GM23338 (cell line): ENCODE measurements around the gene ELOA2.
"Not testable (repeated sequence)": the region's sequence is repeated elsewhere in the genome, so short reads cannot be mapped to it uniquely, and the experiment has no call there.

Experiments used
- CREB1 ChIP-seq: fragments of 250-450 bp; sonication (Bioruptor Pico); IDR thresholded peaks from 2 replicates; pipeline ENCODE4 v1.5.0; 2020; ENCODE audit warnings: low read depth, mild to moderate bottlenecking, moderate library complexity
- CTCF ChIP-seq, 2 experiments: fragments of 200-600 bp in 1 of 2; sonication (generic) in 1 of 2; conservative IDR thresholded peaks; 2 replicates each; pipeline versions ENCODE4 v1.5.1 to v1.6.1; 2016 to 2017; ENCODE audit warnings: antibody characterized with exemption in 2 of 2, low read depth in 2 of 2, mild to moderate bottlenecking in 2 of 2, moderate library complexity in 1 of 2
- EZH2 ChIP-seq: fragments of 200-600 bp; sonication (generic); IDR thresholded peaks from one replicate; pipeline ENCODE4 v1.8.0; 2017; ENCODE audit warnings: antibody characterized with exemption, mild to moderate bottlenecking, low read depth; ENCODE audit not compliant: unreplicated experiment
- EZH2phosphoT487 ChIP-seq: fragments of 200-600 bp; sonication (generic); IDR thresholded peaks from one replicate; pipeline ENCODE4 v1.8.1; 2018; ENCODE audit warnings: antibody characterized with exemption; ENCODE audit not compliant: unreplicated experiment
- JUNB ChIP-seq: IDR thresholded peaks from one replicate; pipeline ENCODE4 v1.6.1; 2016; ENCODE audit warnings: antibody characterized with exemption; ENCODE audit not compliant: unreplicated experiment
- POLR2AphosphoS5 ChIP-seq: IDR thresholded peaks from 2 replicates; pipeline ENCODE4 v1.6.1; 2016; ENCODE audit warnings: antibody characterized with exemption, low read depth
- REST ChIP-seq: IDR thresholded peaks from one replicate; pipeline ENCODE4 v1.6.1; 2018; ENCODE audit warnings: antibody characterized with exemption; ENCODE audit not compliant: unreplicated experiment
- STAT1 ChIP-seq: IDR thresholded peaks from one replicate; pipeline ENCODE4 v1.6.1; 2016; ENCODE audit warnings: antibody characterized with exemption; ENCODE audit not compliant: unreplicated experiment

GRCh38 chr18:47034591-47034990 lies 830 bp downstream of the ELOA2 start:
- TF ChIP-seq CTCF (conservative IDR thresholded peaks at IDR 0.05; ENCODE audit: low read depth in 2 of 2); EZH2; CREB1 (CRISPR knock-in tag); POLR2AphosphoS5; REST; EZH2phosphoT487; JUNB; STAT1: not testable (repeated sequence)
